HG02678 (cell line): ENCODE results near the gene STAM.
A peak's percentile ranks its signal among the peaks of the same experiment; 100 is the strongest.

Experiments
- ATAC-seq: cut with Tn5 transposase; IDR thresholded peaks from one replicate; pipeline ENCODE4 v1.9.1; 2021; ENCODE audit warnings: mild to moderate bottlenecking, moderate library complexity; ENCODE audit not compliant: unreplicated experiment

The STAM gene

DNA sequence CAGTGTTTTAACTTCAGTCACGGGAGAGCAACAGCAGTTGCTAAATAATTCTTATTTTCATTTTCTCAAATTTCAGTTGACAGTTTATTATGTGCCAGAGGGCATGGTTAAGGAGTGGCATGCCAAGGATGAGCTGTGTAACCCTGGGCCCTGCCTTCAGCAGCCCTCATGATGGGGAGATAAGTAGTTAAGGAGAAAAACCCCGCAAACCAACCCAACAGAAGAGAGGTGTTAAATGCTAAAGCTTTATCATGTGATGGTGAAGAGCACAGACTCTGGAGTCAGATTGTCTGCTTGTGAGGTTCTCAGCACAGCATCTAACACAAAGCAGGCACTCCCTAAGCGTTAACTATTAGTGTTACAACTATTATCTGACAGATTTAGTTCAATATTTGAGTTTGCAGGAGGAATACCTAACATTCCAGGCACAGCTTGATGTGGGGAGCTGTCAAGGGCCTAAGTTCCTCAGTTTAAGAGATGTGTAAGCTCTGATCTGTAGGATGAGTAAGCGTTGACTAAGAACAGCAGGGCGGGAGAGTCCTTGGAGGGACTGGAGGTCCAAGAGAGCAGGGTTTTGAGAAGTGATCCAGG is 29.6 kb downstream of the STAM start:
- ATAC-seq = no peak

DNA sequence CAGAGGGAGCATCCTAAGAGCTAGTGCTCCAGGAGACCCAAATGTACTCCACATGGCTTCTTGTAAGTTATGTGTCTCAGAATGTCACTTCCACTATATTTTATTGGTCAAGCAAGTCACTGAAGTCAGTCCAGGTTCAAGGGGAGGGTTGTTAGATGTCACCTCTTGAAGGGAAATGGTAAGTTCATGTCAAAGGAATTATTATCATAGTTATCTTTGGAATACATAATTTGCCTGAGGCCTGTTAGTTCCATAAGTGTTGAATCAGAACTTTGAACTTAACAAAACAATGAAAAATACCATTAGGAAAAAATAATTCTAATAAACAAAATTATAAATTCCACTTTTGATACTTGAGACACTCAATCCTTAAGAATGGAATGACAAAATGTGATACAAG is 30.6 kb downstream of the STAM start:
- ATAC-seq = no peak

DNA sequence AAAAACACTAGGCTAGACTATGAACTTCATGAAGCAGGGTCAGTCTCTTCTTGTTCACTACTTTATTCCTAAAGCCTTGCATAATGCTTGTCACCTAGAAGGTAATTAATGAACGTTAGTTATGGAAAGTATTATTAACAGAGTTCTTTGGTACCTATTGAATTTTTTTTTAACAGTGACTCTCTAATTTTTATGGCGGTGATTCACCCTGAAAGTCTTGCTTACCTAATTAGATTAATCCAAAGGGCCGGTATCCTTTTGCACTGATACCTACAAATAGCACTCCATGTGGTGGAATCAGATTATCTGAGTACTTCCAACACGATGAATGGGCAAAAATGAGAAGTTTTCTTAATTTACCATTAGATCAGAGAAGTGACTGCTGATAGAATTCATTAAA is 31.7 kb downstream of the STAM start:
- ATAC-seq = no peak

DNA sequence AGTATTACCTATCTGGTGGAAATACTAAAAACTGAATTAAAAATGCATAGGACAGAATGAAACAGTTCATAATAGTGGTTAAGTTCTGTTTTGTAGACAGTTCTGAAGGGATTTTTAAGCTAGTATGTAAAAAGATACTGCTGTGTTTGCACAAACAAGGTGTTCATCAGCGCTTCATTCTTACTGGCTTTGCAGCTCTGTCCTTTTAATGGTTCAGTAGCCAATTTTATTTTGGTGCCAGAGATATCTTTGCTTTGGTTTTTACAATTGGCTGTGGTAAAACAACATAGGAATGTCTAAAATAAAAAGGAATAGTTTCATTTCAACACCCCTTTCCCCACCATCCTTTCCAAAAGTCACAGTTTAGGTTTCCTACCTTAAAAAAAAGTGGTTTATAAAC is 33.0 kb downstream of the STAM start:
- ATAC-seq = no peak

DNA sequence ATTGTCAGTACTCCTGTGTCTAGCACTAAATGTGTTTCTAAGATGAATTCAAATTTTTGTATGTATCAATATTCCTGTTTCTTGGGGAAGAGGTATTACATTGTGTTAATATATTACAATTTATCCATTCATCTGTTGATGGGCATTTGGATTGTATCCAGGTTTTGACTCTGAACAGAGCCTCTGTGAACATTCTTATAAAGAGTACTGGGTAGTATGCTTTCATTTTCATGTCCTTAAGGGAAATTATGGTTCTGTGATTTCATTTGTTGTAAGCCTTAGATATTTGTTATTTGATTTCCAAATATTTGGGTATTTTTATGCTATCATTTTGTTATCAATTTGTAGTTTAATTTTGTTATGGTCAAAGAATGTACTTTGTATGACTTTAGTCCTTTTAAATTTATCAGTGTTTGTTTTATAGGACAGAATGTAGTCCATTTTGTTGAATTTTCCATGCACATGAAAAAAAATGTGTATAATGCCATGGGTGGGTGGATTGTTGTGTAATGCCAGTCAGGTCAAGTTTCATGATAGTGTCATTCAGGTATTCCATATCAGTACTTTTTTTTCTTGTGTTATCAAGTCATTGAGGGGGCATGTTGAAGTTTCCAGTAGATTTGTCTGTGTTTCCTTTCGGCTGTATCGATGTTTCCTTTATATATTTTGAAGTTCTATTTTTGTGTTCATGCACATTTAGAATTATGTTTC is 38.4 kb downstream of the STAM start:
- peak; percentile 33 for ATAC-seq

DNA sequence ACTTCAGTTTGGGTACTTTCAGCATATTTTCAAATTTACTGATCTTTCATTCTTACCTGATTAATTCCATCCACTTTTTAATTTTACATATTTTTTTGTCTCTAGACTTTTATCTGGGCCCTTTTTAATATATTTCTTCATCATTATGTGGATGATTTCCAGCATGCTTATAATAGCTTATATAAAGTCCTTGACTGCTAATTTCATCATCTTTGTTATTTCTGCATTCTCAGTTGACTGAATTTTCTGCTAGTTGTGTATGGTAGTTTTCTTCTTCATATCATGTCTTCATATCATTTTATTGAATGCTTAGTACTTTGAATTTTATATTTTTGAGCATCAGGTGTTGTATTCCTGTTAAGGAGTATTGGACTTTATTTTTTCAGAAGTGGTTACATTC is 39.6 kb downstream of the STAM start:
- no peak for ATAC-seq

DNA sequence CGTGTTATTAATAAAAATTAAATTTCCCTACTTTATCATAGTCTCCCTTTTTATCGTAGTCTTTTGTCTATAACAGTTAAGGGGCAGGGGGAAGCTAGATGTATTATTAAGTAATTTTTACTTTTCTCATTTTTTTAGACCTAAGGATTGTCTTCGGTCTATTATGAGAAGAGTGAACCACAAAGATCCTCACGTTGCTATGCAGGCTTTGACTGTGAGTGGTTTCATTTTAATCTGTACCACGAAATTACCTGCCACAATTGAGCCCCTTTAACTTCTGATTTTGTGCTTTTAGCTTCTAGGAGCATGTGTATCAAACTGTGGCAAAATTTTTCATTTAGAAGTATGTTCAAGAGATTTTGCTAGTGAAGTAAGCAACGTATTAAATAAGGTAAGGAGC is 40.6 kb downstream of the STAM start:
- ATAC-seq = peak; percentile 42

DNA sequence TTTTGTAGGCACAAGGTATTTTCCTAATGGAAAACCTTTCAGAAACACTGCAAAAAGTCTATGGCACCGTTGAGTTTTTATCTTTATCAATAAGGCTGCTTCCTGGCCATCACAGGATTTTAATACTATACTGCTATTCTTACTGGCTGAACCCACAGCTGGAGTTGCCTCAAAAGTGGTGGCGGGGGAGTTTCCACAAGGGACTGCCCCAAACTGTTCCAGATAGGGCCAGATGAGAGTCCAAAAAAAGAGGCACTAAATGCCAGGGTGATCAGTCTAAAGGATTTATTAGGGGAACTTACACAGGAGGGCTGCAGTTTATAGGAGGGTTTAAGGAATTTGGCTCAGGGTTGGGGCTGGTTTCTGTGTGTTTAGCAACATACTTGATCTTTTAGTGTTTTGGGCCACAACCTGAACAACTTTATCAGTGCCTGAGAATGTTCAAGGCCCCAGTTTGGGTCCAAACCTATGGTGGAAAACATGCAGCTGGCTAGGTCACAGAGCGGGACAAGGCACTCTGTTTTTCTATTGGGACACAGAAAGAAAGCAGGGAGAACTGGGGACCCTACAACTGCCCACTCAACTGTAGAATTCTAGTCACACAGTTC is 41.4 kb downstream of the STAM start:
- ATAC-seq = peak; percentile 63

DNA sequence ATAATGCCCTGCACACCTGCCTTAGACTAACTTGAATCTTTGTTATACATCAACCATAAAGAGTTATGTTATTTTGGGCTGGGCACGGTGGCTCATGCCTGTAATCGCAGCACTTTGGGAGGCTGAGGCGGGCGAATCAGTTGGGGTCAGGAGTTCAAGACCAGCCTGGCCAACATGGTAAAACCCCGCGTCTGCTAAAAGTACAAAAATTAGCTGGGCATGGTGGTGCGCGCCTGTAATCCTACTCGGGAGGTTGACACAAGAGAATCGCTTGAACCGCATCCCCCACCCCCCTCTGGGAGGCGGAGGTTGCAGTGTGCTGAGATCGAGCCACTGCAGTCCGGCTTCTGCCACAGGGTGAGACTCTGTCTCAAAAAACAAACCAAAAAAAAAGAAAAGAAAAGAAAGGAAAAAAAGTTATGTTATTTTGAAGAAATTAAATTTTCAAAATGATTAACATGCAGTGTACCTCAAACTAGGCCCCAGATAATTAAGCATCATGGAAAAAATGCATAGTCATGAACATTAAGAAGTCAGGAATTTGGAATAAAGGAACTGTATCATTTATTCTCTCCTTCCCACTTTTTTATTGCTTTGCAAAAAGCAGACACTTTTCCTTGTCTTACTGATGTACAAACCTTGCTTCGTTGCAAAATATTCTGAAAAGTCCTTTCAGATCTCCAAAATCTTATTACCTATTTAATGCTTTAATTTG is 43.3 kb downstream of the STAM start:
- ATAC-seq = no peak

DNA sequence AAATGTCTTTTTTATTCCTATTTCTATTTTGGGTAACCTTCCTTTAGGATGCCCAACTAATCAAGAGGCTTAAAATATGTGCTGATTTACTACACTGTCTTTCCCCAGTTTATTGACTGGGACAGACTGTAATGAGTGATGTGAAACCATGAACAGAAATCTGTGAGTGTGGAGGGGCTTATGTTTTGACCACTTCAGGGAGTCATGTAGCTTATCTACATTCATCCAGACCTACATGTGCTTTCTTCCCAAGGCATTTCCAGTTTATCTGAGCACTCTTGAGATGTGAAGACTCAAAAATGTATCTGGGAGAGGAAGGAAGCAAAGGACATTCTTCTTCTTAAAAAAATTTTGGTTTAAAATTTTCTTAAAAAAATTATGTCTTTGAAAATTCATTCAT is 45.2 kb downstream of the STAM start:
- no peak for ATAC-seq

DNA sequence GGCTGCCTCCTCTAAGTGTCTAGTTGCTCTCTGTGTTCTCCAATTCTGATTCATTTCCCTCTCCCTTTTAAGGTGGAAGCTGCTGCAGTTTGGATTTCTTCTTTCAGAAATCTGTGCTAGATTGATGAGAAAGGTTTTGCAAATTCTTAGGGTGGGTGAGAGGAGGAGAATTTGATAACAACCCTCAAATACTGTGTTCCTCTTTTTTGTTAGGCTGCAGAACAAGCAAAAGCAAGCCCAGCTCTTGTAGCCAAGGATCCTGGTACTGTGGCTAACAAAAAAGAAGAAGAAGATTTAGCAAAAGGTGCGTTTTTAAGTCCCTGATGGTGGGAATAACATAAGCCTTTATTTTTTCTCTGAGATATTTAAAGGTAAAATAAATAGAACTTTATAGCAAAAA is 49.1 kb downstream of the STAM start:
- no peak for ATAC-seq

DNA sequence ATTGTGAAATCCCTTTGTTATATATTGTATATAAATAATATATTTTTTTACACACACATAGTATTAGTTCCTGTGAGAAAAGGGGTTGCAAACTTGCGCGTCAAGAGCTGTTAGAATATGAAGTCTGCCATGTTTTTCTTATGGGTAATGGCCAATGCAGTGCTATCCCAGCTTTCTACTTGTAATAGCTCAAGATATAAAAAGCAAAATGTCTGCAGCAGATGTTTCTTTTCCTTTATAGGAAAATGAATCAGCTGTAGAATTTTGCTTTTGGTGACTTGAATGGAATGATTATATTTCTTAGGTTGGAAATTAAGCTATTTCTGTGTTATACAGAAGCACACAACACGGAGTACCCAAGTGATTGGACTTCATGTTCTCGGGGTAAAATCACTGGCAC is 54.7 kb downstream of the STAM start:
- ATAC-seq = no peak

DNA sequence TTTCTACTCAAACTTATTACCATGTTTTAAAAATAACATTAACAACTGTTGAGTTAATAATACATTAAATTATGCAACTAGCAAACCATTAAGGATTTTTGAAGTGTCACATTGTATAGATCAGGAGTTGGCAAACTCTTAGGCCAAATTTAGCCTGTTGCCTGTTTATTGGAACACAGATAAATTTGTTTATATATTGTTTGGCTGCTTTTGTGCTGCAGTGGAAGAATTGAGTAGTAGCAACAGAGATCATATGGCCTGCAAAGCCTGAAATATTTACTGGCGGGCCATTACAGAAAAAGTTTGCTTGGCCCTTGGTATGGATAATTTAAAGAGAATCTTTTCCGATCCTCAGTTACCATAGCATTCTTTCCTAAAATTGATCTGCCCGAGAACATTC is 57.4 kb downstream of the STAM start:
- no peak for ATAC-seq

DNA sequence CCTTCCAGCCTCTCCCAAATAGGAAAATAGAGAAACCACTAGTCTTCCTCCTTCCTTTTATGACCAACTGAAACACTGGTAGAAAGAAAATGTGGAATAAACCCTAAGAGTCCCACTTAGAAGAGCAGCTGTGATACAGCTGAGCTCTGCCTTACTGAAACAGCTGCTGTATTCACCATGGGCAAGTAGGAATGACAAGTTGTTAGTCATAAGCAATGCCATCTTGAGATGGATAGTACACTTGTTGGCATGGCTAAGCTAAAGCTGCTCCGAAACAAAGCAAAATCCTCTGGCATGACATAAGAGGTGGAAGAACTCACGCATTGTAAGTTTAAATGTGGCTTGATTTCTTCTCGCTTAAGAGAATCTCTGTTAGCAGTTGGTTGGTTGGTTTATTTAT is 59.8 kb downstream of the STAM start:
- ATAC-seq = no peak

DNA sequence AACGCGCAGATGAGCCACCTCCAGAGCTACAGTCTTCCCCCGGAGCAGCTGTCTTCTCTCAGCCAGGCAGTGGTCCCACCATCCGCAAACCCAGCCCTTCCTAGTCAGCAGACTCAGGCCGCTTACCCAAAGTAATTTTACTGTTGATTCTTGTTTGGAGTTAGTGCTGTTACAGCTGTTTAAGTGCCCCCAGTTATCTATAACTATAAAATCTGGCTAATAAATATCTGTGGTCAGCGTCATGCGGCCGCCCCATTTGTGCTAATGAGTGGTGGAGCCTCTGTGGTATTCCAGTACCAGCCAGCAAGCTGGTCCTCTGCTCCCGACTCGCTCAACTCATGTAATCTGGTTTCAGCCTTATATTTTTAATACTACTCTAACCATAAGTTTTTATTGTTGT is 64.9 kb downstream of the STAM start:
- no peak for ATAC-seq

DNA sequence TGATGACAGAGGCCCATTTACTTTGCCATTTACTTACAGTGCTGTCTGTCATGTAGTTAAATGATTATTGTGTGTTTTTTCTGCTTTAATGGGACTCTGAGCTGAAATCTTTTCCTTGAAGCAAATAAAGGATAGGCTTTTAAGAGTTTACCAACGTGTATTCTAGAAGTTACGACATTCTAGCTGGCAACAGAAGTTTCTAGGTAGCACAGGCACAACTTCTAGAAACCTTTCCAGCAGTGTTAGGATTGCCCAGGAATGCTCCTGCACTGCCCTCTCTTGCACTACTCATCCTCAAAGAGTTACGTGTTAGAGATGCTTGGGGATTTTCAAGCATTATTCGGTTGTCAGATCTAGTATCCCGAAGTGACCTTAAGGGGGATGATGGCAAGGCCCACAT is 65.5 kb downstream of the STAM start:
- ATAC-seq = no peak

DNA sequence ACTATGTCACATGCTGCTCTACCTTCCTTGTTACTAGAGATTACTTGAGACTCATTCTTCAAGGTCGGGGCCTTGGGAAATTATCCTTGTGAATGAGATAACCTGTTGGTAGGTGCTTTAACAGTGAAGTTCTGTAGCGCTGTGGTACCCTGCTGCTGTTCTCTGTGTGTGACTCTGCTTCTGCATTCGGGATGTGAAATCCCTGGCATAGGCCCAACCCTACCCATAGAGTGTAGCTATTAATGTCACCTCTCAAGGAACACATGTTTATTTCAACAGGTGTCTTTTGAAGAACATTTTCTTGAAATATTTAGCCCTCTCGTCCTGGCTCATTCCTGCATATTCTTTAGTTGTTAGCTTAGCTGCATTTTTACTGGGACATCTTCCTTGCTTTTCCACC is 66.2 kb downstream of the STAM start:
- ATAC-seq = no peak

DNA sequence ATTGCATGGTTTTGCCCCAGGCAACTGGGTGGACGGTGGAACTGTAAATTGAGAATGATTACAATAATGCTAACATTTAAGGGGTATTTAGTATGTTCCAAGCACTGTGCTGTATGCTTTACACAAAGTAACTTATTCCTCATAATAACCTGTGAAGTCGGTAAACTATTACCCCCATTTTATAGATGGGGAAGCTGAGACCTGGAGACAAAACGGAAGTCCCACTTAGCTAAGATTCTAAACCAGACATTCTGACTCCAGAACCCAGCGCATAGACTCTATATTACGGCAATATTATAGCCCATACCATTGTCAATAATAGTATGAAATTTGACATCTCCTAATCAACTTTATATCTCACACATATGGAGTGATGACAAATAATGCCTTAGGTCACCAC is 68.1 kb downstream of the STAM start:
- no peak for ATAC-seq

DNA sequence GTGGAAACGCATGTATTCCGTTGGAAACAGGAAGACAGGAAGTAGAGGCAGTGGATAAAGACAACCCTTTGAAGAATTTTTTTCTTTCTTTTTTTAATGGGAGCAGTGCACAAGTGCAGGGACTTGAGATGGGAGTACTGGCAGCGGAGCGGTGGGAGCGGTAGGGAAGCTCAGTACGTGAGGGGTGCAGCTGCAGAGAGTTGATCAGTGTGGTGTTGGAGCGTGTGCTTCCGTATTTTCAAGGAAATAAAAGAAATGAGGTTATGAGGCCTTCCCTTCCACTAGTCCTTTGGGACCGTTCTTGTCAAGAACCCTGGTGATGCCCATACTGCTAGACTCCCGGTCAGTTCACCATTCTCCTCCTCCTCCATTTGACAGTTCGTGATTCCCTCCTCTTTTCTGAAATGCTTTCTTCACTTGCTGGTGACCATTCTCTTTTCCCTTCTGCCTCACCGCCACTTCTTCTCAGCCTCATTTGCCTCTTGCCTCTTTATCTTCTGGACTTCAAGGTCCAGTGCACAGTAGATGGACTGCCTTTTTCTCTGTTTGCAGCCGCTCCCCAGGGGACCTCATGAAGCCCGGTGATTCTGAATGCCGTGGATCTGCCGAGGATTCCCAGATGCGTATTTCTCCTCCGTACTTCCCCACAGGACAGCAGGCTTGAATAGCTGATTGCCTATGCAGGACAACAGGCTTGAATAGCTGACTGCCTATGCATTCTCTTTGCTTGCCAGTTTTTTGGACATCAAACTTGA is 68.9 kb downstream of the STAM start:
- ATAC-seq = no peak

DNA sequence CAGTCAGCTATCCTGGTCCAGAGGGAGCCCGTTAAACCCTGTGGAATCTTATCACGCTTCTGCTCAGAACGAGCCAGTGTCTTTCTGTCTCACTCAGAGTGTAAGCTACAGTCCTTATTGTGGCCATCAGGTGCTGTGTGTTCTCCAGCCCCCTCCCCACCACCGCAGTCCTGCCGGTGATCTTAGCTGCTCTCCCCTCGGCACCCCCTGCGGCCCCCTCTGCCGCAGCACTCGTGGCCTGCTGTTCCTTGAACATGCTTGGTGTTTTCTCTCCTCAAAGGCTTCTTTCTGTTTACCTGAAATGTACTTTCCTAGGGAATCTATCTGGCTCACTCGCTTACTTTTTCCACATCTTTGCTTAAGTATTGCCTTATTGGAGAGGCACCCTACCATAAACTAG is 69.8 kb downstream of the STAM start:
- ATAC-seq = no peak

DNA sequence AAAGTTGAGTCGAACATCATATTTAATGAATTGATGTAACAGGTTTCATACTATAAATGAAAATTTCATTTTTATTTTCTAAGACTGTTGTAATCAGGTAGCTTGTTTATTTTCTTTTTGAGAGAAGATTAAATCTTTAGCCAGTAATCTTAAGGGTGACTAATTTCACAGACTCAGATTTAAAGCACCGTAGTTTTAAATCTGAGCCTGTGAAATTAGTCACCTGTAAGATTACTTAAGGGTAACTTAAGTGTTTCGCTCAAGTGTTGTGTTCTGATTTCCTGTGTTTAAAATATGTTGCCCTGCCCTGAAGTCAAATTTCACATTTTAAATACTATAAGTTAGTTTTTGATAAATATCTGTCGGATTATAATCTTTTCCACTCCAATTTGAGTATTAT is 72.2 kb downstream of the STAM start:
- ATAC-seq = no peak
